NCI-H748 treated with DMSO at 0.1 percent for 48 hours (cell line): ENCODE results near the gene ENSA.
"Not testable (repeated sequence)": the region's sequence is repeated elsewhere in the genome, so short reads cannot be mapped to it uniquely, and the experiment has no call there.

Source experiments
- DNase-seq: peaks from one replicate; lab custom pipeline; 2025; lab: John Stamatoyannopoulos, UW

The ENSA gene

GRCh38 chr1:150621497-150622302 is 7.7 kb downstream of the ENSA start:
- no peak for DNase-seq

GRCh38 chr1:150620919-150621318 is 8.5 kb downstream of the ENSA start:
- DNase-seq, result no peak

GRCh38 chr1:150619576-150620509 is 9.6 kb downstream of the ENSA start:
- DNase-seq, result no peak

- no peak for DNase-seq
Observed at GRCh38 chr1:150615346-150616201, 13.8 kb downstream of the ENSA start.

GRCh38 chr1:150613061-150613920 is 16.1 kb downstream of the ENSA start:
- peak; percentile 10 for DNase-seq

GRCh38 chr1:150612014-150612345 is 17.4 kb downstream of the ENSA start:
- no peak for DNase-seq

GRCh38 chr1:150610576-150610975 is 18.8 kb downstream of the ENSA start:
- no peak for DNase-seq

GRCh38 chr1:150609732-150610131 is 19.7 kb downstream of the ENSA start:
- no peak for DNase-seq

GRCh38 chr1:150606463-150607142 is 22.8 kb downstream of the ENSA start:
- no peak for DNase-seq

GRCh38 chr1:150605451-150605731 is 24.0 kb downstream of the ENSA start:
- not testable (repeated sequence) for DNase-seq

- no peak for DNase-seq
Observed at GRCh38 chr1:150604226-150604588, 25.2 kb downstream of the ENSA start.

- DNase-seq, result no peak
Observed at GRCh38 chr1:150603711-150604110, 25.7 kb downstream of the ENSA start.

GRCh38 chr1:150602372-150602771 is 27.0 kb downstream of the ENSA start:
- not testable (repeated sequence) for DNase-seq

GRCh38 chr1:150601540-150601939 is 27.9 kb downstream of the ENSA start:
- no peak for DNase-seq

GRCh38 chr1:150598346-150598745 is 31.1 kb downstream of the ENSA start:
- DNase-seq, result not testable (repeated sequence)

GRCh38 chr1:150596976-150597375 is 32.4 kb downstream of the ENSA start:
- no peak for DNase-seq

GRCh38 chr1:150596095-150596892 is 33.1 kb downstream of the ENSA start:
- DNase-seq, result no peak

- DNase-seq, result no peak
Observed at GRCh38 chr1:150582371-150582770, 47.0 kb downstream of the ENSA start.

GRCh38 chr1:150581962-150582361 is 47.5 kb downstream of the ENSA start:
- DNase-seq, result not testable (repeated sequence)

- not testable (repeated sequence) for DNase-seq
Observed at GRCh38 chr1:150581437-150581836, 48.0 kb downstream of the ENSA start.
